Frontal cortex (tissue), 4 donors: ENCODE data around the gene IRF5. TPM values are rescaled to one million over a fixed set of nuclear protein-coding genes. Genes with fewer than 3 reads are reported as not detected.

Experiments
- DNase-seq, 2 donors: peaks; one replicate each; pipeline ENCODE4 v3.0.0; 2012; ENCODE audit warnings: low spot score in 2 of 2
- FAIRE-seq: peaks from 2 replicates; lab custom pipeline; 2012; peaks lifted over from hg19 to GRCh38; lab: Jason Lieb, UNC
- total RNA-seq: library from RNA; depleted of rRNA; stranded (reverse); fragments of >200 nt; gene quantifications from one replicate; pipeline ENCODE4 v1.2.3, GENCODE V29; 2014
- donor health status: control.
- donor health status: control.
- donor health status: control.

IRF5 gene
- total RNA-seq, 1 donor from 2014 or later: 1.2 TPM

DNA sequence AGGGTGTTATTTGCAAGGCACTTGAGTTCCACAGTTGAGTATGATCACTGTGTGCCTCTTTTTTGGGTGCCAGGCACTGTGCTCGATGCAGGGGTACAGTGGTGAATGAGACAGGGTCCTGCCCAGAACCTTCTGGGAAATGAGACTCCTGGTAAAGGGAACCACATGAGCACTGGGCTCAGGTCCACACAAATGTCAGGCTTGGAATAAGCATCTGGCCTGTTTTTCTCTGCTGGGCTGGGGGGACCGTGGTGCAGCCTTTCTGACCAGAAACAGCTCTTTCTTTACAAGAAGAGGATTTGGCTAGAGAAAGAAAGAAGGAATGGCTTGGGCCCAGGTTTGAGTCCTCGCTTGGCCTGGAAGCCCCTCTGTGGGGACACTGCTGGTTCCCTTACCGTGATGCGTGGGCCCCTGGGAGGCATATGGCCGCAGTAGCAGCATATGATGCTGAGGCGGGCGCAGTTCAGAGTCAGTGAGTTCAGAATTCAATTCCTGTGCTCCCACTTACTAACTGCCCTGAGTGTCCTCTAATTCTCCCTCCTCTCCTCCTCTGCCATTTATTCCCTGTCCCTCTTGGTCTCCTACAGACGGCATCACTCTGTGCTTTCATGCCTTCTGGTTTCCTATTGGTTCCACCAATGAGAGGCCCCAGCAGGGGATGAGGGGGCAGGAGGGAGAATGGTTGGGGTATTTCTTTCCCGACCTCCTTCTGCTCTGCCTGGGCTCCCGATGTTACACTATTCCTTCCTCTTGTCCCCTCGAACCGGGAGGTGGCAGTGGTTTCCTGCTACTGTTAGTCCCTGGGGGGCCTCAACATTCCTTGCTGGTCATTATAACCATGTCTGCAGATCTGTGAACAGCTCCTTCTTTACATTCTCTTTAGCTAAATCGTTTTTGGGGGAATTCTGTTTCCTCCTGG, 17.6 kb upstream of the IRF5 start:
- no peak for FAIRE-seq
- DNase-seq: no peak

DNA sequence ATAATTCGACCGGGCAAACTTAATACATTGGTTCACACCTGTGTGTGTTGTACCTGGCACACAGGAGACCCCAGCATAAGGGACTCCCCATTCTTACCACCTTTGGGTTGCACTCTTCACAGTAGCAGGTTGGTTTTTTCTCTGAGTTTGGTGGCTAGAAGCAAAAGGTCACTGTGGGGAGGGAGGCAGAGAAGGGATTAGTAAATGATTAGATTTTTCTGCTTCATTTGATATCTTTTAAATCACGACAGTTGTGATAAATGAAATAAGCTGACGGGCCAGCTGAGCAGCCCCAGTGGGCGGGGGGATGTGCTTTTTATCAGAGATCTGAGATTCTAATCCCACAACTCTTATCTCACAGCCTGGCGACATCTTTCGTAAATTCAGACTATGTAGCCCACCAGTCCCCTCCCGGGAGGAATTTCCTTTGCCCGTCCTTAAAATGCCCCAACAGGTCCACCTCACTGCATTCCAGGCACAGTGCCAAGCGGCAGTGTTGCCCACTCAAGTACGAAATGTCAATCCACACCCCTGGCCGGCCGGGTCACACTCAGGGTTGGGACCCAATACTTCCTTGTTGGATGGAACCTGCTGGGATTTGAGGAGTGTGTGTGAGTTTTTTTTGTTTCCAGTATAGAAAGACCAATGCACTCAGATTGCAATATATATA, 16.7 kb upstream of the IRF5 start:
- no peak for DNase-seq
- no peak for FAIRE-seq

DNA sequence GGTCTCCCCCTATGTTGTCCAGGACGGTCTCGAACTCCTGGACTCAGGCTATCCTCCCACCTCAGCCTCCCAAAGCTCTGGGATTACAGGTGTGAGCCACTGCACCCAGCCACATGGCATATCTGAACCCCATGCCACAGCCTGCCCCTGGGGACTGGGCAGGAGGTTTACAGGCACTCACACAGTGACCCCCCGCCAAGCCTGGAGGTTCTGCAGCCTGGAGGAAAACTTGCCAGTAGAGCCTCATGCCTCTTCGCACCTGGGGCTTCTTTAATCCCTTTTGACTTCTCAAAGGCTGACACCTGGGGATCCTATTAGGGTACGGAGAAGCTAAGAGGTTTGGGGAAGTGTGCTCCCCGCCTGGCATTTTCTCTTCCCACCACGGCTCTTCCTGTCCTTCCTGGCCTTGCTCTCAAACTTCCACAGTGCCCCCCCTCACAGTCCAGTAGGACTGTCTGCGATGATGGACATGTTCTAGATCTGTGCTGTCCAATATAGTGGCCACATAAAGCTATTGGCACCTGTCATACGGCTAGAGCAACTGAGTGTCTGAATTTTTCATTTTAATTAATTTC, 15.8 kb upstream of the IRF5 start:
- DNase-seq (no peak), FAIRE-seq (no peak)

DNA sequence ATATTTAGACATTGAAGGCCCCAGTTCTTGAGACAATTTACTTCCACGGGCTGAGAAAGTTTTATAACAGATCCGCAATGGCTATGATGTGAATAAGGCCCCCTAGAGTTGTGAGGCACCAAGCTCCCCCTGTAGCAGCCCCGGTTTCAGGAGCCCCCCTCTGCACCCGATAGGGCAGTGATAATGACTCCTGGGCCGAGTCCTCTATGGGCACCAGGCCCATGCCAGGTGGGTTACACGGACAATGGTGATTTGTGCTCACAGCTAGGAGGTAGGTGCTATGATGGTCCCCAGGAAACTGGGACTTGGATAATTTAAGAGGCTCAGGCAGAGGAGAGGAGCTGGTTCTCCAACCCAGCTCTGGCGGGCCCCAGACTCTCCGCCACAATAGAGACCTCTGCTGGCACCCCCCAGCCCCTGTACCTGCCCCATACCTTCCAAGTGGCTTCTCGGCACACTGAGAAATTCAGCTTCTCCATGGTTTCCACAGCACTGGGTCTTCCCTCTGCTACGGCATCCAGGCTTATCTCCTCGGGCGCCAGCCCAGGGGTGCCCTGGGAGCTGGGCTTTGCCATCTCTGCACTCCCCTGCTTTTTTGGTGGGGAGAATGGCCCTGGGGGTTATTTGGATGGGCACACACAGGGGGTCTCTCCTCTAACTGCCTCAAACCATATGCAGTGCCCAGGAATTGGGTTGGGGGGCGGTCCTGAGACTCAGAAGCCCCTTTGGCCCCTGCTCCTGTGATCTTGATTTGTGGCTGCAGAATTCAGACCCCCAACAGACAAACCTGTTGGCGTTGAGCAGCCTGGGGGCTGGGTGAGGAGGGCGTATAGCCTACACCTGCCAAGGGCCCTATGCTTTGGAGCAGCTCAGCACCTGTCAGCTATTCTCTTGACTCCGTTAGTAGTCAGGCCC, 15.0 kb upstream of the IRF5 start:
- FAIRE-seq (no peak), DNase-seq (no peak)

GRCh38 chr7:128923411-128923800, 14.3 kb upstream of the IRF5 start:
- no peak for FAIRE-seq
- DNase-seq: no peak

DNA sequence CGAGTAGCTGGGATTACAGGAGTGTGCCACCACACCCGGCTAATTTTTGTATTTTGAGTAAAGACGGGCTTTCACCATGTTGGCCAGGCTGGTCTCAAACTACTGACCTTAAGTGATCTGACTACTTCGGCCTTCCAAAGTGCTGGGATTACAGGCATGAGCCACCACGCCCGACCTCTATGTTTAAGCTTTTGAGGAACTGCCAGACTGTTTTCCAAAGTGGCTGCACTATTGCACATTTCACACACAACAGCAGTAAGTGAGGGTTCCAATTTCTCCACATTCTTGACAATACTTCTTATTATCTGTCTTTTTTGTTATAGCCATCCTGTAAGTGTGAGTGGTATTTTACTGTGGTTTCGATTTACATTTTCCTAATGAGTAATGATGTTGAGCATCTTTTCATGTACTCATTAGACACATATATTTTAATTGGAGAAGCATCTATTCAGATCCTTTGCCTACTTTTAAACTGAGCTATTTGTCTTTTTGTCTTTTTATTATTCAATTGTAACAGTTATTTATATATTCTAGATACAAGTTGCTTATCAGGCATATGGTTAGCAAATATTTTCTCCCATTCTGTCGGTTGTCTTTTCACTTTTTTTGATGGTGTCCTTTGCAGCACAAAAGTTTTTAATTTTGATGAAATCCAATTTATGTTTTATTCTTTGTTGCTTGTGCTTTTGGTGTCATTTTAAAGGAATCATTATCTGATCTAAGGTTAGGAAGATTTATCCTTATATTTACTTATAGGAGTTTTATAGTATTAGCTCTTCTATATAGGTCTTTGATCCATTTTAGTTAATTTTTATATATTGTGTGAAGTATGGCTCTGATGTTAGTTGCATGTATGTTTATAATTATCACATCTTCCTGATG, 12.8 kb upstream of the IRF5 start:
- FAIRE-seq: no peak
- no peak for DNase-seq

DNA sequence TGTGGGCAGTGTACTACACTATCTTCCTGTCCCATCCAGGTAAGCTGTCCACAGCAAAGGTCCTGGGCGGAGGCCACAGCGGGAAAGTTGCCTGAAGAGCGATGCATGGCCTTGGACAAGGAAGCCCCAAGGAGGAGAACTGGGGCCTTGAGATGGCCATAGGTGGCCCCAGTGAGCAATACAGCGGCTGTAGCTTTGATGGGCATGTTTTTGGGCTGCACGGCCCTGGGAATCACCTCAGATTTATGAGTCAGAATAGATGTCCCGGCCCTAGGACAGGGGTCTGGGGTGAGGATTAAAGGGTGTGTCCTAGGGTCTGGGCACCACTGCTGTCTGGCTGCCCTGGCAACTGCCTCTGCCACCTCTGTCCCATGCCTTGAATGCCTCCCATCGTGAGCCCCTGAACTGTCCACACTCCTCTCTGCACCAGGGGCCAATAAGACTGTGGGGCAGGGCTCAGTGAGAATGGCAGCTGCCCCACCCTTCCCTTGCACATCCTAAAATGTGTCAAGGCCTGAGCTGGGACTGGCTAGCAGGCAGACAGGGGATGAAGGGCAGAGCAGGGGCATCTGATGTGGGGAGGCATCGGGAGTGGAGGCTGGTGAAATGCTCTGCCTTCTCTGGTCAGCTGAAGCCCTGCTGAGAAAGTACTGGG, 9.4 kb upstream of the IRF5 start:
- no peak for DNase-seq
- no peak for FAIRE-seq

- FAIRE-seq (no peak), DNase-seq (no peak)
Measured at GRCh38 chr7:128928882-128929788, 8.6 kb upstream of the IRF5 start.

DNA sequence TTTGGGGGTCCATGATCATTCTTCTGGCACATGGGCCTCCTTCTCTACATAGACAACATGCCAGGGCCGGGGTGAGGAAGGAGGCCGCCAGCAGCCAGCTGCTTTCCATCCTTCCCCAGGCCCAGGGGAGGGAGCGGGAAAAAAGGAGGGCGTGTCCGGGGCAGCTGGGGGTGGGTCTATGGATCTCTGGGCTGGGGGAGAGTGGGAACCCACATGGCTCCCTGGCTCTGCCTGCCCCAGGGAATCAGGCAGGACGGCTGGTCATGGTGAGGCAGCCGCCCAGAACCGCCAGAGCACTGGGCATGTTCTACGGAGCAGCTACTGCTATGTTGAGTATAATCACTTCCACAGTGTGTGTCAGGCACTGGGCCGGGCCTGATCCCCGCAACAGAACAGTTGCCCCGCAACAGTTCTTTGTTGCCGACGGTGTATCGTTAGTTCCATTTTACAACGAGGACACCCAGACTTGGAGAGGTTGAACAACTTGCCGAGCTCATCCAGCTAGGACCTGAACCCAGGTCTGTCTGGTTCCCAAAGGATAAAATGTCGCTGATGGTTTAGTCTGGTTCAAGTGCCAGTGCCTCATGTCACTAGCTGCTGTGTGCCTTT, 6.4 kb upstream of the IRF5 start:
- FAIRE-seq (no peak), DNase-seq (no peak)

- no peak for FAIRE-seq
Measured at GRCh38 chr7:128931965-128932861, 5.5 kb upstream of the IRF5 start.

GRCh38 chr7:128932862-128933179, 4.9 kb upstream of the IRF5 start:
- no peak for FAIRE-seq
- no peak for DNase-seq

More at GRCh38 chr7:128931965-128932861, 5.5 kb upstream of the IRF5 start:
- DNase-seq: no peak

DNA sequence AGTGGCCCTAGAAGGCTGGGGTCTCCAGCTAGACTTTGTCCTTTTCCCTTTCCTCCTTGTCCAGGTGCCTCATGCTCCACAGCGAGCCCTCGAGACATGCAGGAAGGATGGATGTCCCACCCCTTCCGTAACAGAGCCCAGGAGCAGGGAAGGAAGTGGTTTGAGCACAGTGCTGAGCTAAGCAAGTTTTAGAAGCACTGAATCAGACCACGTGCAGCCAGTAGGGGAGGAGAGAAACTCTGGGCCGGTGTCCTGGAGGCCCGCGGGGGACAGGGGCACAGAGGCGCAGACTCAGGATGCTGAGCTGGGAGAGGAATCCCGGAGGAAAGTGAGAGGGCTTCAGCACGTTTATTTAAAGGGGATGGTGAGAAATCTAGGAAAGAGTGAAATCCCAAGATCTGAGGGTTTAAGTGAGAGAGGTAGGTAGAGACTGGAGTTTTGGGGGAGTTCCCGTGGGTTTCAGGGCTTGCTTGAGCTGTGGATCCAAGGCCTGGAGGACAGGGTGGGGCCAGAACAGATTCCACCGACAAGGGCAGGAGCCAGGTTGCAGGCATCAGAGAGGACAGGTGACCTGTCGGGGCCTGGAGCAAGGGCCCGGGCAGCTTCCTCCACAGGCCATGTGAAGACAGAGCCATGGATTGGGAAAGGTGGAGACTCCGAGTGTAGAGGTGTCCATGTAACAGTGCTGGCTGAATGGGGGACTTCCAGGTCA, 4.4 kb upstream of the IRF5 start:
- DNase-seq: no peak
- FAIRE-seq: no peak

DNA sequence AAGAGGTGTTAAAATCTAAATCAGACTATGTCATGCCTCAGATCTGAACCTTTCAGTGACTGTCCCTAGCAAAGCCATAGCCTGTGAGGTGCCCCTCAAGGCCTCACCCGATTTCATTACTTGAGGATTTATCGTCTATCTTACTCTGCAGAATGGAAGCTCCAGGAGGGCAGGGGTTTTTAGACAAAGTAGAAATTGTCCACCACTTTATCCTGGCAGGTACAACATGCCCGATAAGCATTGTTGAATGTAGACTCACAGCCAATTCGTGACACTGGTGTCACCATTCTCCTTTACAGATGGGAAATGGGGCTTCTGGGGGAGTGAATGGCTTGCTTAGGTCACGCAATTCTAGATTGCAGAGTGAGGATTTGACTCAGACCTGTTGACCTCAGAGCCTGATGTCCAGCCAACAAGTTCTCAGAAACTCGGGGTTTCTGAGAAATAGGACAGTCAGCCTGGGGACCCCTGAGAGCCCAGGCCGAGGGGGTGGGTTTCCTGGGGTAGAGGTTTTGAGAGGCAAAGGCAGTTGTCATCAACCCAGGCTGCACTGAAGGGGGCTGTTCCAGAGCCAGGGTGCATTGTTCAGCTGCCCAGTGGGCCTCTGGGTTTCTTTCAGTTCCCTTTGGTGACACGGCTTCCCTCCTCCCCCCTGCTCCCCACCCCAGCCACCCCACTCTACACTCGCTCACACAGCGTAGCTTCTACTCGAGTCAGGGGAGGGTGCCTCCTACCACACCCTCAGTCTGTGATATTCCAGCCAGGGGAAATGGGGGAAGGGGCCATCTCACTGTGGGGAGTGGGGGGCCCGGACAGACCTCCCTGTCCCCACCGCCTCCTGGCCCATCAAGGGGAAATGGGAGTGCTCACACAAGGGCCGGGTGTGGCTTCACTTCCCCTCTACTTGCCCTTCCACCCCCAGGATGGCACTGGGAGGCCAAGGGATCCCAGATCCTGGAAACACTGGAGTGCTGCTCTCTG, 3.1 kb upstream of the IRF5 start:
- DNase-seq (no peak), FAIRE-seq (no peak)

- no peak for DNase-seq
- FAIRE-seq: no peak
Measured at GRCh38 chr7:128935342-128935730, 2.4 kb upstream of the IRF5 start.
